Measurements from ENCODE around the gene MTHFD1L.
"Not testable (repeated sequence)": the region's sequence is repeated elsewhere in the genome, so short reads cannot be mapped to it uniquely, and the experiment has no call there.

DNA sequence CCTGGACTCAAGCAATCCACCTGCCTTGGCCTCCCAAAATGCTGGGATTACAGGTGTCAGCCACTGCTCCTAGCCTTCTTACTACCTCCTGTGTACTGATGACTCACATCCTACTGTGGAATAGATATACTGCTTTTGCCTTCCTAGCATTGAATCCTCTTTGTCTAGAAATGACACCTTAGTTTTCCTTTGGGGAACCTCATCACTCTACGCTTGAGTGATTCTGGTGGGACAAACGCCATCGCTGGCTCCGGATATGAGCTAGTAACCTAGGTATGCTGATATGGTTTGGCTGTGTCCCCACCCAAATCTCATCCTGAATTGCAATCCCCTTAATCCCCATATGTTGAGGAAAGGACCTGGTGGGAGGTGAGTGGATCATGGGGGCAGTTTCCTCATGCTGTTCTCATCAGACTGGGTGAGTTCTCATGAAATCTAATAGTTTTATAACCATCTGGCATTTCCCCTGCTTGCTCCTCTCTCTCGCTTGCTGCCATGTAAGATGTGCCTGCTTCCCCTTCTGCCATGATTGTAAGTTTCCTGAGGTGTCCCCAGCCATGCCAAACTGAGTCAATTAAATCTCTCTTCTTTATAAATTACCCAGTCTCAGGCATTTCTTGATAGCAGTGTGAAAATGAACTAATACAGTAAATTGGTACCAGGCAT is 261.8 kb downstream of the MTHFD1L start:
- TF ChIP-seq, protein P1, sequence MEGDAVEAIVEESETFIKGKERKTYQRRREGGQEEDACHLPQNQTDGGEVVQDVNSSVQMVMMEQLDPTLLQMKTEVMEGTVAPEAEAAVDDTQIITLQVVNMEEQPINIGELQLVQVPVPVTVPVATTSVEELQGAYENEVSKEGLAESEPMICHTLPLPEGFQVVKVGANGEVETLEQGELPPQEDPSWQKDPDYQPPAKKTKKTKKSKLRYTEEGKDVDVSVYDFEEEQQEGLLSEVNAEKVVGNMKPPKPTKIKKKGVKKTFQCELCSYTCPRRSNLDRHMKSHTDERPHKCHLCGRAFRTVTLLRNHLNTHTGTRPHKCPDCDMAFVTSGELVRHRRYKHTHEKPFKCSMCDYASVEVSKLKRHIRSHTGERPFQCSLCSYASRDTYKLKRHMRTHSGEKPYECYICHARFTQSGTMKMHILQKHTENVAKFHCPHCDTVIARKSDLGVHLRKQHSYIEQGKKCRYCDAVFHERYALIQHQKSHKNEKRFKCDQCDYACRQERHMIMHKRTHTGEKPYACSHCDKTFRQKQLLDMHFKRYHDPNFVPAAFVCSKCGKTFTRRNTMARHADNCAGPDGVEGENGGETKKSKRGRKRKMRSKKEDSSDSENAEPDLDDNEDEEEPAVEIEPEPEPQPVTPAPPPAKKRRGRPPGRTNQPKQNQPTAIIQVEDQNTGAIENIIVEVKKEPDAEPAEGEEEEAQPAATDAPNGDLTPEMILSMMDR (conservative IDR thresholded peaks at IDR 0.05; ENCODE audit: low read depth, low read length): not testable (repeated sequence)
- TF ChIP-seq POLR2A (IDR thresholded peaks at IDR 0.05; ENCODE audit: low read depth, low read length); CHD1 (IDR thresholded peaks at IDR 0.05; ENCODE audit: low read depth, low read length); NFE2L2 (IDR thresholded peaks at IDR 0.05; ENCODE audit: low read depth, low read length); RAD21 (IDR thresholded peaks at IDR 0.05; ENCODE audit: low read length); MXI1 (IDR thresholded peaks at IDR 0.05; ENCODE audit: borderline replicate concordance, low read depth, low read length); SMC3 (IDR thresholded peaks at IDR 0.05; ENCODE audit: low read depth, low read length): not testable (repeated sequence)
- TF ChIP-seq, protein P2, sequence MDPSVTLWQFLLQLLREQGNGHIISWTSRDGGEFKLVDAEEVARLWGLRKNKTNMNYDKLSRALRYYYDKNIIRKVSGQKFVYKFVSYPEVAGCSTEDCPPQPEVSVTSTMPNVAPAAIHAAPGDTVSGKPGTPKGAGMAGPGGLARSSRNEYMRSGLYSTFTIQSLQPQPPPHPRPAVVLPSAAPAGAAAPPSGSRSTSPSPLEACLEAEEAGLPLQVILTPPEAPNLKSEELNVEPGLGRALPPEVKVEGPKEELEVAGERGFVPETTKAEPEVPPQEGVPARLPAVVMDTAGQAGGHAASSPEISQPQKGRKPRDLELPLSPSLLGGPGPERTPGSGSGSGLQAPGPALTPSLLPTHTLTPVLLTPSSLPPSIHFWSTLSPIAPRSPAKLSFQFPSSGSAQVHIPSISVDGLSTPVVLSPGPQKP (IDR thresholded peaks at IDR 0.05; ENCODE audit: borderline replicate concordance, low read depth, low read length): not testable (repeated sequence)
- TF ChIP-seq, protein P3, sequence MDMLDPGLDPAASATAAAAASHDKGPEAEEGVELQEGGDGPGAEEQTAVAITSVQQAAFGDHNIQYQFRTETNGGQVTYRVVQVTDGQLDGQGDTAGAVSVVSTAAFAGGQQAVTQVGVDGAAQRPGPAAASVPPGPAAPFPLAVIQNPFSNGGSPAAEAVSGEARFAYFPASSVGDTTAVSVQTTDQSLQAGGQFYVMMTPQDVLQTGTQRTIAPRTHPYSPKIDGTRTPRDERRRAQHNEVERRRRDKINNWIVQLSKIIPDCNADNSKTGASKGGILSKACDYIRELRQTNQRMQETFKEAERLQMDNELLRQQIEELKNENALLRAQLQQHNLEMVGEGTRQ (IDR thresholded peaks at IDR 0.05; ENCODE audit: low read depth, low read length): not testable (repeated sequence)
